Calu3 (cell line): Measurements from ENCODE around the gene MSMP. TPM values are rescaled to one million over a fixed set of nuclear protein-coding genes. Genes with fewer than 3 reads are reported as not detected.

Experiments
- BruUV-seq: library from RNA; stranded (reverse); fragments of 400-500 nt; replicated peaks from 2 replicates; lab custom pipeline; 2021; lab: Mats Ljungman, UMichigan
- CTCF ChIA-PET: fragments of 300-600 bp; sonication (Branson Sonifier 250); formaldehyde crosslinking; loops from one replicate; lab custom pipeline; 2022; ENCODE audit warnings: antibody characterized with exemption; lab: Charles Lee
- DNase-seq: peaks from one replicate; pipeline ENCODE4 v3.0.0; 2022
- H3K27ac Mint-ChIP-seq: one replicate; pipeline ENCODE4 v1.8.0; 2022; ENCODE audit warnings: mixed read lengths; ENCODE audit not compliant: unreplicated experiment
- H3K27me3 Mint-ChIP-seq: one replicate; pipeline ENCODE4 v1.8.0; 2022; ENCODE audit warnings: mixed read lengths; ENCODE audit not compliant: unreplicated experiment
- H3K36me3 Mint-ChIP-seq: one replicate; pipeline ENCODE4 v1.8.0; 2022; ENCODE audit warnings: mild to moderate bottlenecking, moderate library complexity, mixed read lengths; ENCODE audit not compliant: insufficient read depth, unreplicated experiment
- H3K4me1 Mint-ChIP-seq: one replicate; pipeline ENCODE4 v1.8.0; 2022; ENCODE audit warnings: mild to moderate bottlenecking, low read depth, mixed read lengths; ENCODE audit not compliant: unreplicated experiment
- H3K4me3 Mint-ChIP-seq: one replicate; pipeline ENCODE4 v1.8.0; 2022; ENCODE audit warnings: mild to moderate bottlenecking, low read depth, moderate library complexity, mixed read lengths; ENCODE audit not compliant: unreplicated experiment
- H3K9me3 Mint-ChIP-seq: one replicate; pipeline ENCODE4 v1.8.0; 2022; ENCODE audit warnings: low read depth, mixed read lengths; ENCODE audit not compliant: unreplicated experiment
- CTCF ChIP-seq: fragments of 200-600 bp; IDR thresholded peaks from one replicate; pipeline ENCODE4 v1.8.0; 2022; ENCODE audit warnings: antibody characterized with exemption; ENCODE audit not compliant: unreplicated experiment
- intact Hi-C: fragments of 100-400 bp; cut with micrococcal nuclease; formaldehyde crosslinking; loops from one replicate; pipeline ENCODE4 v1.10.0; 2022; ENCODE audit not compliant: unreplicated experiment
- total RNA-seq: library from RNA; stranded (reverse); gene quantifications from 2 replicates; pipeline ENCODE4 v1.2.3, GENCODE V29; 2022

The MSMP gene
- total RNA-seq, 1 experiment from 2014 or later: not detected

GRCh38 chr9:35728041-35728971, 25.8 kb downstream of the MSMP start:
- H3K36me3 Mint-ChIP-seq: peaks cover 37% of the 10 kb centered on the region
- no peaks in the 10 kb centered on the region for H3K9me3 Mint-ChIP-seq
- TF ChIP-seq CTCF: no peak
- no peaks in the 10 kb centered on the region for H3K4me1 Mint-ChIP-seq
- no peak overlapping the region for H3K27ac Mint-ChIP-seq
- H3K27me3 Mint-ChIP-seq: no peaks in the 10 kb centered on the region
- DNase-seq: no peak
- CTCF ChIA-PET: interaction anchor here (0.6 to 1.0 kb wide), 2 partner anchors 31 to 32 kb away, joined by 3 to 5 read pairs; no protein-coding TSS in a partner anchor
- BruUV-seq: no TSS peak
- H3K4me3 Mint-ChIP-seq: no peak overlapping the region
- intact Hi-C loops: no loop called here

DNA sequence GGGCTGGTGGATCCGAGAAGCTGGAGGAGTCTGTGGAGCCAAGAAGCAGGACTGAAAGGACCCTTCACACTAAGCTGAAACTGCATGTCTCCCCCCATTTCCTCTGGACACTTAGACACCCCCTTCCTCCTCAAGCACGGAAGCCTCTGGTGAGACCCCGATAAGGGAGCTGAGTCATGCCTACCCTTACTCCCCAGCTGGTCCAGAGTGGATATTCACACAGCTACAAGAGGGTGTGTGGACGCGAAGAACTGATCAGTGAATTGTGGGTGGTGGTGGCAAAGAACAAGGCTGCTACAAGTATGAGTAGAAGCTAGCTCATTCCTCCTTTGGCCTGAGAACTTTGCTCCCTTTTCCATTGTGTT, 26.4 kb downstream of the MSMP start:
- no peak overlapping the region for H3K27ac Mint-ChIP-seq
- BruUV-seq: no TSS peak
- intact Hi-C loops: no loop called here
- H3K36me3 Mint-ChIP-seq: peaks cover 30% of the 10 kb centered on the region
- no peak for DNase-seq
- CTCF ChIA-PET: interaction anchor here (1.0 kb wide), 1 partner anchor 31 kb away, joined by 3 read pairs; no protein-coding TSS in a partner anchor
- no peaks in the 10 kb centered on the region for H3K27me3 Mint-ChIP-seq
- no peak for TF ChIP-seq CTCF
- no peaks in the 10 kb centered on the region for H3K9me3 Mint-ChIP-seq
- no peak overlapping the region for H3K4me3 Mint-ChIP-seq
- H3K4me1 Mint-ChIP-seq: no peaks in the 10 kb centered on the region

- H3K27me3 Mint-ChIP-seq: no peaks in the 10 kb centered on the region
- no peaks in the 10 kb centered on the region for H3K4me1 Mint-ChIP-seq
- H3K4me3 Mint-ChIP-seq: no peak overlapping the region
- no peak overlapping the region for H3K27ac Mint-ChIP-seq
- BruUV-seq: no TSS peak
- no peaks in the 10 kb centered on the region for H3K9me3 Mint-ChIP-seq
- intact Hi-C loops: no loop called here
- DNase-seq: no peak
- CTCF ChIA-PET: no interaction called here
- H3K36me3 Mint-ChIP-seq: peaks cover 23% of the 10 kb centered on the region
- TF ChIP-seq CTCF: no peak
Measured at GRCh38 chr9:35726931-35727330, 27.1 kb downstream of the MSMP start.

DNA sequence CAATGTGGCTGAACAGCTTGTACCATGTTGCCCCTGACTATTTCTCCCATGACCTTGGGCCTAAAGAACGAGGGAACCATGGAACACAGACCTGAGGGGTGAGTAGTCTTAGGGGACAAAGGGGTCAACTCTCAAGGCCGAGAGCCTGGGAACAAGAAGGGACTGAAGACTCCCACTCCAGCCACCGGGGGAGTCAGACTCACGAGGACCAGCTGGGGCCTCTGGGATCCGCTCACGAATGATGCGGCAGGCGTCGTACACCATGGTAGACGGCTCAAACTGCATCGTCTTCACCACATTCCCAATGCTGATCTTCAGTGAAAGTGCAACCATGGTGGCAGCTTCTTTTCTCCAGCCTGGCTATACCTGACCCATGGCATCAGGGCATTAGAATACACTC, 28.7 kb downstream of the MSMP start:
- Mint-ChIP-seq H3K36me3 (peaks cover 14% of the 10 kb centered on the region), H3K27ac (no peak overlapping the region), H3K4me3 (no peak overlapping the region), H3K27me3 (no peaks in the 10 kb centered on the region), H3K9me3 (no peaks in the 10 kb centered on the region), H3K4me1 (no peaks in the 10 kb centered on the region)
- CTCF ChIA-PET: no interaction called here
- no peak for DNase-seq
- TF ChIP-seq CTCF: no peak
- no TSS peak for BruUV-seq
- intact Hi-C loops: no loop called here
